Pancreas (tissue), 10 donors: Measurements from ENCODE around the gene TULP4. TPM values are rescaled to one million over a fixed set of nuclear protein-coding genes. Genes with fewer than 3 reads are reported as not detected.
"Not testable (repeated sequence)": the region's sequence is repeated elsewhere in the genome, so short reads cannot be mapped to it uniquely, and the experiment has no call there.

Experiments
- ATAC-seq, 4 donors: fragments of 200-7000 bp; cut with Tn5 transposase; one replicate each; pipeline versions ENCODE4 v1.8.0 to v1.9.1; 2020; ENCODE audit warnings: mild to moderate bottlenecking in 4 of 4, moderate library complexity in 4 of 4
- DNase-seq, 6 donors: peaks; one replicate each; pipeline ENCODE4 v3.0.0-alpha.2; 2020
- FAIRE-seq: peaks from 2 replicates; lab custom pipeline; 2012; peaks lifted over from hg19 to GRCh38; lab: Jason Lieb, UNC
- H3K27ac ChIP-seq, 4 donors: fragments of 200-600 bp; sonication (generic); 1 replicate in 3 of 4; 2 replicates in 1 of 4; pipeline versions ENCODE4 v1.5.0 to v1.8.0; 2020
- H3K27me3 ChIP-seq, 4 donors: fragments of 200-600 bp; one replicate each; pipeline ENCODE4 v1.8.0; 2021
- H3K36me3 ChIP-seq, 3 donors: fragments of 200-600 bp; sonication (generic) in 1 of 3; one replicate each; pipeline versions ENCODE4 v1.5.0 to v1.8.0; 2020 to 2021
- H3K4me1 ChIP-seq, 3 donors: fragments of 200-600 bp; one replicate each; pipeline ENCODE4 v1.8.0; 2021
- H3K4me3 ChIP-seq, 4 donors: fragments of 200-600 bp; sonication (generic) in 2 of 4; one replicate each; pipeline versions ENCODE4 v1.5.0 to v1.8.0; 2020 to 2021
- H3K9me3 ChIP-seq, 4 donors: fragments of 200-600 bp; one replicate each; pipeline ENCODE4 v1.8.0; 2021
- WGBS, 2 donors: extraction: QIAGEN DNeasy Blood & Tissue Kit; methylation state at CpG; one replicate each; pipeline ENCODE4 v1.1.7; 2013; 5-methylcytosine and 5-hydroxymethylcytosine counted together
- intact Hi-C, 3 donors: fragments of 100-400 bp; cut with DNase I; formaldehyde crosslinking; loops; one replicate each; pipeline versions ENCODE4 v1.11.1 to v1.14.2; 2022
- polyA plus RNA-seq, 2 donors: library from polyadenylated mRNA; stranded (reverse); fragments of 200-250 nt; gene quantifications; one replicate each; pipeline ENCODE4 v1.2.3, GENCODE V29; 2013
- total RNA-seq, 6 donors: library from RNA; stranded (reverse); fragmentation: NEBNext Ultra II Directional in 4 of 6; extraction: Animal tissue kit (Norgen Biotek cat#: 25700) in 4 of 6; gene quantifications; one replicate each; pipeline versions ENCODE4 v1.2.1 to v1.2.4, GENCODE V29; 2021 to 2023
- TF ChIP-seq, protein P1 (sequence below), 4 donors: fragments of 200-600 bp; sonication (generic) in 3 of 4; IDR thresholded peaks; one replicate each; pipeline versions ENCODE4 v1.5.0 to v1.8.0; 2021; ENCODE audit warnings: antibody characterized with exemption in 4 of 4
- donor health status: healthy with polysubstance abuse.
- donor health status: DM: no; HTN: no; CAD: no; lungs with moderate emphysema.
- donor health status: DM: no; HTN: no; CAD: no.
- donor health status: control.
- donor health status: control.
- donor health status: Bipolar disorder and iron deficiency.
- donor health status: DM: yes; HTN: yes; CAD: no.
- donor health status: DM: no; HTN: no; CAD: no.
- donor health status: DM: no; HTN: no; CAD: no.
- donor health status: DM: yes; HTN: yes; CAD: no.

Gene TULP4
- total and polyA plus RNA-seq, 8 donors, result 3.1 to 88.8 (median 48.0) TPM

DNA sequence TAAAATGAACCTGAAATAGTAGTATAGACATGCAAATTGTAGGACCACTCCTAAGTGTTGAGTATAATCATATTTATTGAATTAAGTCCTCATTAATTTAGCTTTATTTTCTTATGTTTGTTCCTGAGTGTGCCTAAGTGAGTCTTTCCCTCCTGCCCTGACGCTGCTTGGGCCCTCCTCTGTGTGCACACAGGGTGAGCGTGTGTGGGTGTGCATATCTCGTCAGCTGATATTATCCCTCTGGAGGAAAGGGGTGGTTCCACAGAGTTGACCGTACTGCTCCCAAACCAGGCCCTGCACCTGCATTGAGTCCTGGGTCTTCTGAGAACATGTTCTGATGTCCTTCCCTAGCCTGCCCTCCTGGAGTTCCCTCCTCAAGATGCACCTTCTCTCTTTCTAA, 28.0 kb downstream of the TULP4 start:
- no peaks in the 10 kb centered on the region for H3K27me3 ChIP-seq
- intact Hi-C loops, result no loop called here
- 72 to 85% methylated on average over 4 of the region's 4 CpGs for WGBS, 2 donors
- H3K4me1 ChIP-seq, result peaks cover 0 to 12% (median 11%) of the 10 kb centered on the region in 3 donors
- no peaks in the 10 kb centered on the region for H3K36me3 ChIP-seq
- ATAC-seq (no peak), FAIRE-seq (no peak), DNase-seq (no peak)
- TF ChIP-seq, protein P1, sequence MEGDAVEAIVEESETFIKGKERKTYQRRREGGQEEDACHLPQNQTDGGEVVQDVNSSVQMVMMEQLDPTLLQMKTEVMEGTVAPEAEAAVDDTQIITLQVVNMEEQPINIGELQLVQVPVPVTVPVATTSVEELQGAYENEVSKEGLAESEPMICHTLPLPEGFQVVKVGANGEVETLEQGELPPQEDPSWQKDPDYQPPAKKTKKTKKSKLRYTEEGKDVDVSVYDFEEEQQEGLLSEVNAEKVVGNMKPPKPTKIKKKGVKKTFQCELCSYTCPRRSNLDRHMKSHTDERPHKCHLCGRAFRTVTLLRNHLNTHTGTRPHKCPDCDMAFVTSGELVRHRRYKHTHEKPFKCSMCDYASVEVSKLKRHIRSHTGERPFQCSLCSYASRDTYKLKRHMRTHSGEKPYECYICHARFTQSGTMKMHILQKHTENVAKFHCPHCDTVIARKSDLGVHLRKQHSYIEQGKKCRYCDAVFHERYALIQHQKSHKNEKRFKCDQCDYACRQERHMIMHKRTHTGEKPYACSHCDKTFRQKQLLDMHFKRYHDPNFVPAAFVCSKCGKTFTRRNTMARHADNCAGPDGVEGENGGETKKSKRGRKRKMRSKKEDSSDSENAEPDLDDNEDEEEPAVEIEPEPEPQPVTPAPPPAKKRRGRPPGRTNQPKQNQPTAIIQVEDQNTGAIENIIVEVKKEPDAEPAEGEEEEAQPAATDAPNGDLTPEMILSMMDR (IDR thresholded peaks at IDR 0.05), result no peak
- H3K4me3 ChIP-seq, result no peak overlapping the region
- H3K27ac ChIP-seq, result no peak overlapping the region
- no peaks in the 10 kb centered on the region for H3K9me3 ChIP-seq

DNA sequence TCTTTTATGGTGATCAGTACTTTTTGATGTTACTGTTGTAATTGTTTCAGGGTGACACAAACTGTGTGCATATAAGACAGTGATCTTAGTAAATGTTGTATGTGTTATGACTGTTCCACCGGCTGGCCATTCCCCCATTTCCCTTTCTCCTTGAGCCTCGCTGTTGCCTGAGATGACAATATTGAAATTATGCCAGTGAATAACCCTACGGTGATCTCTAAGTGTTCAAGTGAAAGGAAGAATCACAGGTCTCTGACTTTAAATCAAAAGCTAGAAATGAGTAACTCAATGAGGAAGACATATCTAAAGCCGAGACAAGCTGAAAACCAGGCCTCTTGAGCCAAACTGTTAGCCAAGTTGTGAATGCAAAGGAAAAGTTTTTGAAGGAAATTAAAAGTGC, 32.3 kb downstream of the TULP4 start:
- 37 to 48% methylated on average over 4 of the region's 4 CpGs for WGBS, 2 donors
- peak overlapping the region in 2 of 4 donors; percentile 5 to 23 for H3K27ac ChIP-seq

DNA sequence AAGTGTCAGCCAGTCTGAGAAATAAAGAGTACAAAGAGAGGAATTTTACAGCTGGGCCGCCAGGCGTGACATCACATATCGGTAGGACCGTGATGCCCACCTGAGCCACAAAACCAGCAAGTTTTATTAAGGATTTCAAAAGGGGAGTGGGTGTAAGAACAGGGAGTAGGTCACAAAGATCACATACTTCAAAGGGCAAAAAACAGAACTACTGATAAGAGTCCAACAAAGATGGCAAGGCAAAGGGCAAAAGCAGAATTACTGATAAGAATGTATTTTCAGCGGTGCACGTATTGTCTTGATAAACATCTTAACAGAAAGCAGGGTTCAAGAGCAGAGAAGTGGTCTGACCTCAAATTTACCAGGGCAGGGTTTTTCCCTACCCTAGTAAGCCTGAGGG, 33.2 kb downstream of the TULP4 start:
- H3K27ac ChIP-seq, intact Hi-C loops, H3K4me1 ChIP-seq, ATAC-seq, FAIRE-seq, DNase-seq, H3K27me3 ChIP-seq, H3K4me3 ChIP-seq, H3K36me3 ChIP-seq, H3K9me3 ChIP-seq: not testable (repeated sequence)
- 87 to 93% methylated on average over 6 of the region's 6 CpGs for WGBS, 2 donors

More for the DNA sequence above, 32.3 kb downstream of the TULP4 start:
- Histone ChIP-seq H3K9me3 (no peaks in the 10 kb centered on the region), H3K4me1 (no peaks in the 10 kb centered on the region), H3K4me3 (no peak overlapping the region), H3K36me3 (no peaks in the 10 kb centered on the region), H3K27me3 (no peaks in the 10 kb centered on the region)
- DNase-seq (no peak), ATAC-seq (peak in 1 of 4 donors; percentile 33), FAIRE-seq (no peak)
- intact Hi-C loops, result no loop called here
- TF ChIP-seq, protein P1 (IDR thresholded peaks at IDR 0.05), result no peak

DNA sequence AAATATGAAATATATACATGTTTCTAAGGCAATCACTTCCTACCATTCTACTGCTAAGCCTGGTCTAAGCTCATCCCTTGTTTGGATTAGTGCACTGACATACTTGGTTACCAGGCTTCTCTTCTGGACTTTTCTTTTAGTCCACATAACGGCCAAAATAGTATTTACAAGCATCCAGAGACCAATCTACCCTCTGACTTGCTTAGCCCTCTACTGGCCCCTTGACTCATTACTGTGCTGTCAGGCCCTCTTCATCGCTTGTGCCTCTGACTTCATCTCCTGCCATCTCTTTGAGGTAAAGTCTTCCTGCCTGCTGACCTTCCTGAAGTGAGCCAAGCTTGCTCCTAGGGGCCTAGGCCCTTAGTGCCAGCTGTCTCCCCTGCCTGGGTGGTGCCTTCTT, 35.1 kb downstream of the TULP4 start:
- intact Hi-C loops, result no loop called here
- H3K27ac ChIP-seq, result no peak overlapping the region
- H3K36me3 ChIP-seq, result no peaks in the 10 kb centered on the region
- WGBS, 2 donors, result 97 to 100% methylated on average over 2 of the region's 2 CpGs
- no peak overlapping the region for H3K4me3 ChIP-seq
- no peak for ATAC-seq
- DNase-seq, result no peak
- no peaks in the 10 kb centered on the region for H3K4me1 ChIP-seq
- H3K27me3 ChIP-seq, result no peaks in the 10 kb centered on the region
- TF ChIP-seq, protein P1 (IDR thresholded peaks at IDR 0.05), result no peak
- no peak for FAIRE-seq
- H3K9me3 ChIP-seq, result no peaks in the 10 kb centered on the region

DNA sequence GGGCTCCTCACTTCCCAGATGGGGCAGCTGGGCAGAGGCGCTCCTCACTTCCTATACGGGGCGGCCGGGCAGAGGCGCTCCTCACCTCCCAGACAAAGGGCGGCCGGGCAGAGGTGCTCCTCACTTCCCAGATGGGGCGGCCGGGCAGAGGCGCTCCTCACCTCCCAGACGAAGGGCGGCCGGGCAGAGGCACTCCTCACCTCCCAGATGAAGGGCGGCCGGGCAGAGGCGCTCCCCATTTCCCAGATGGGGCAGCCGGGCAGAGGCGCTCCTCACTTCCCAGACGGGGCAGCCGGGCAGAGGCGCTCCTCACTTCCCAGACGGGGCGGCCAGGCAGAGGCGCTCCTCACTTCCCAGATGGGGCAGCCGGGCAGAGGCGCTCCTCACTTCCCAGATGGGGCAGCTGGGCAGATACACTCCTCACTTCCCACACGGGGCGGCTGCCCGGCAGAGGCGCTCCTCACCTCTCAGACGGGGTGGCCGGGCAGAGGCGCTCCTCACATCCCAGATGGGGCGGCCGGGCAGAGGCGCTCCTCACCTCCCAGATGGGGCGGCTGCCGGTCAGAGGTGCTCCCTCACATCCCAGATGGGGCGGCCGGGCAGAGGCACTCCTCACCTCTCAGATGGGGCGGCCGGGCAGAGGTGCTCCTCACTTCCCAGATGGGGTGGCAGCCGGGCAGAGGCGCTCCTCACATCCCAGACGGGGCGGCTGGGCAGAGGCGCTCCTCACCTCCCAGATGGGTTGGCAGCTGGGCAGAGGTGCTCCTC, 36.7 kb downstream of the TULP4 start:
- FAIRE-seq, H3K4me3 ChIP-seq, intact Hi-C loops, H3K9me3 ChIP-seq, H3K4me1 ChIP-seq, H3K36me3 ChIP-seq, H3K27ac ChIP-seq, H3K27me3 ChIP-seq, ATAC-seq: not testable (repeated sequence)
- WGBS, 2 donors, result 93 to 94% methylated on average over 43 to 47 of the region's 47 CpGs
- peak in 1 of 6 donors; percentile 54 for DNase-seq

DNA sequence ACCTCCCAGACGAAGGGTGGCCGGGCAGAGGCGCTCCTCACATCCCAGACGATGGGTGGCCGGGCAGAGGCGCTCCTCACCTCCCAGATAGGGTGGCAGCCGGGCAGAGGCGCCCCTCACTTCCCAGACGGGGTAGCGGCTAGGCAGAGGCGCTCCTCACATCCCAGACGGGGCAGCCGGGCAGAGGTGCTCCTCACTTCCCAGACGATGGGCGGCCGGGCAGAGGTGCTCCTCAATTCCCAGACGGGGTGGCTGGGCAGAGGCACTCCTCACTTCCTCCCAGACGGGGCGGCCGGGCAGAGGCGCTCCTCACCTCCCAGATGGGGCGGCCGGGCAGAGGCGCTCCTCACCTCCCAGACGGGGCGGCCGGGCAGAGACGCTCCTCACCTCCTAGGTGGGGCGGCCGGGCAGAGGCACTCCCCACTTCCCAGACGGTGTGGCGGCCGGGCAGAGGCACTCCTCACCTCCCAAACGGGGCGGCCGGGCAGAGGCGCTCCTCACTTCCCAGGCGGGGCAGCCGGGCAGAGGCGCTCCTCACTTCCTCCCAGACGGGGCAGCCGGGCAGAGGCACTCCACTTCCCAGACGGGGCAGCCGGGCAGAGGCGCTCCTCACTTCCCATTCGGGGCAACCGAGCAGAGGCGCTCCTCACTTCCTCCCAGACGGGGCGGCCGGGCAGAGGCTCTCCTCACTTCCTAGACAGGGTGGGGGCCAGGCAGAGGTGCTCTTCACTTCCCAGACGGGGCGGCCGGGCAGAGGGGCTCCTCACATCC, 37.4 kb downstream of the TULP4 start:
- H3K4me3 ChIP-seq, H3K9me3 ChIP-seq, H3K27me3 ChIP-seq, FAIRE-seq, ATAC-seq, H3K36me3 ChIP-seq, H3K4me1 ChIP-seq, H3K27ac ChIP-seq, intact Hi-C loops: not testable (repeated sequence)
- peak in 1 of 6 donors; percentile 60 for DNase-seq
- WGBS, 2 donors, result 96 to 100% methylated on average over 44 to 54 of the region's 54 CpGs

DNA sequence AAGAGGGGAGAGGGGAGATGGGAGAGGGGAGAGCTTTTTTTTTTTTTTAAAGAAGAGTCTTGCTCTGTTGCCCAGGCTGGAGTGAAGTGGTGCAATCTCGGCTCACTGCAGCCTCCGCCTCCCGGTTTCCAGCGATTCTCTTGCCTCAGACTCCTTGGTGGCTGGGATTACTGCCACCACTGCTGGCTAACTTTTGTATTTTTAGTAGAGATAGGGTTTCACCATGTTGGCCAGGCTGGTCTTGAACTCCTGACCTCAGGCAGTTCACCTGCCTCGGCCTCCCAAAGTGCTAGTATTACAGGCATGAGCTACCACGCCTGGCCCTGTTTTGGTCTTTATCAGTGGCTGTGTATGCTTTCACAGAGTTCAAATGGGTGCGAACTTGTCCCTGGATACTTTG, 38.5 kb downstream of the TULP4 start:
- H3K27ac ChIP-seq, intact Hi-C loops, DNase-seq, H3K27me3 ChIP-seq, ATAC-seq, H3K4me3 ChIP-seq, H3K9me3 ChIP-seq, H3K36me3 ChIP-seq, FAIRE-seq, H3K4me1 ChIP-seq: not testable (repeated sequence)
- 97% methylated on average over 7 of the region's 7 CpGs for WGBS, 2 donors
